Mesenchymal stem cell (in vitro differentiated cells and primary cell): ENCODE measurements around the gene UIMC1.

Source experiments
- DNase-seq: peaks from one replicate; pipeline ENCODE4 v3.0.0-alpha.2; 2013
- H2AFZ ChIP-seq: one replicate; pipeline ENCODE4 v1.6.1; 2013; ENCODE audit warnings: low read depth, mild to moderate bottlenecking, control low read depth, inconsistent platforms, low read length, moderate library complexity
- H2AK5ac ChIP-seq: 2 replicates; pipeline ENCODE4 v1.6.1; 2013; ENCODE audit warnings: low read length, moderate library complexity, mild to moderate bottlenecking, inconsistent platforms; ENCODE audit not compliant: severe bottlenecking
- H2BK120ac ChIP-seq: one replicate; pipeline ENCODE4 v1.6.1; 2013; ENCODE audit warnings: low read depth, mild to moderate bottlenecking, inconsistent platforms, low read length, moderate library complexity
- H2BK12ac ChIP-seq, 2 experiments: one replicate each; pipeline ENCODE4 v1.6.1; 2013; ENCODE audit warnings: inconsistent platforms in 2 of 2, low read length in 2 of 2, mild to moderate bottlenecking in 2 of 2, moderate library complexity in 2 of 2, control low read depth in 1 of 2
- H2BK15ac ChIP-seq: one replicate; pipeline ENCODE4 v1.6.1; 2013; ENCODE audit warnings: mild to moderate bottlenecking, low read depth, inconsistent platforms; ENCODE audit not compliant: poor library complexity, severe bottlenecking
- H2BK5ac ChIP-seq: 2 replicates; pipeline ENCODE4 v1.6.1; 2013; ENCODE audit warnings: low read depth, mild to moderate bottlenecking, low read length, control low read depth, inconsistent platforms; ENCODE audit not compliant: poor library complexity, severe bottlenecking
- H3K14ac ChIP-seq, 2 experiments: one replicate each; pipeline ENCODE4 v1.6.1; 2013; ENCODE audit warnings: inconsistent platforms in 2 of 2, low read length in 2 of 2, control low read depth in 1 of 2, mild to moderate bottlenecking in 1 of 2, moderate library complexity in 1 of 2
- H3K18ac ChIP-seq, 2 experiments: one replicate each; pipeline ENCODE4 v1.6.1; 2013; ENCODE audit warnings: inconsistent platforms in 2 of 2, low read length in 2 of 2, control low read depth in 1 of 2, low read depth in 1 of 2, mild to moderate bottlenecking in 1 of 2
- H3K23ac ChIP-seq, 2 experiments: one replicate each; pipeline ENCODE4 v1.6.1; 2013; ENCODE audit warnings: inconsistent platforms in 2 of 2, low read length in 2 of 2, mild to moderate bottlenecking in 2 of 2, moderate library complexity in 2 of 2, control low read depth in 1 of 2
- H3K27ac ChIP-seq: 2 replicates; pipeline ENCODE4 v1.5.1; 2013; ENCODE audit warnings: mild to moderate bottlenecking, moderate library complexity, low read length, control low read depth, inconsistent platforms; ENCODE audit not compliant: poor library complexity, severe bottlenecking
- H3K27me3 ChIP-seq, 2 experiments: 2 replicates each; pipeline versions ENCODE4 v1.6.1 to v1.7.0; 2013; ENCODE audit warnings: low read length in 2 of 2, mild to moderate bottlenecking in 2 of 2, moderate library complexity in 2 of 2, control low read depth in 1 of 2, inconsistent platforms in 1 of 2; ENCODE audit not compliant: control insufficient read depth in 1 of 2, insufficient read depth in 1 of 2
- H3K36me3 ChIP-seq, 2 experiments: 2 replicates each; pipeline versions ENCODE4 v1.6.1 to v1.7.0; 2013; ENCODE audit warnings: low read length in 2 of 2, control low read depth in 1 of 2, inconsistent platforms in 1 of 2, low read depth in 1 of 2, mild to moderate bottlenecking in 1 of 2; ENCODE audit not compliant: insufficient read depth in 2 of 2, control insufficient read depth in 1 of 2
- H3K4ac ChIP-seq, 2 experiments: one replicate each; pipeline ENCODE4 v1.6.1; 2013; ENCODE audit warnings: inconsistent platforms in 2 of 2, low read length in 2 of 2, mild to moderate bottlenecking in 2 of 2, moderate library complexity in 2 of 2, control low read depth in 1 of 2, low read depth in 1 of 2
- H3K4me1 ChIP-seq: 2 replicates; pipeline ENCODE4 v1.6.1; 2013; ENCODE audit warnings: low read depth, low read length, control low read depth; ENCODE audit not compliant: control insufficient read depth, insufficient read depth
- H3K4me2 ChIP-seq: 2 replicates; pipeline ENCODE4 v1.6.1; 2013; ENCODE audit warnings: low read length, mild to moderate bottlenecking, inconsistent platforms; ENCODE audit not compliant: poor library complexity, severe bottlenecking
- H3K4me3 ChIP-seq, 2 experiments: 2 replicates each; pipeline versions ENCODE4 v1.5.1 to v1.7.0; 2013; ENCODE audit warnings: low read length in 2 of 2, mild to moderate bottlenecking in 2 of 2, control low read depth in 1 of 2, low read depth in 1 of 2; ENCODE audit not compliant: insufficient read depth in 1 of 2
- H3K79me1 ChIP-seq: replicated peaks from 2 replicates; pipeline ENCODE4 v1.6.1; 2013; ENCODE audit warnings: mild to moderate bottlenecking, control low read depth, low read length, inconsistent platforms; ENCODE audit not compliant: poor library complexity, severe bottlenecking
- H3K9ac ChIP-seq: 2 replicates; pipeline ENCODE4 v1.7.0; 2013; ENCODE audit warnings: mild to moderate bottlenecking, low read length, moderate library complexity
- H3K9me3 ChIP-seq: 2 replicates; pipeline ENCODE4 v1.7.0; 2013; ENCODE audit warnings: mild to moderate bottlenecking, low read length; ENCODE audit not compliant: control insufficient read depth
- H4K8ac ChIP-seq: one replicate; pipeline ENCODE4 v1.6.1; 2013; ENCODE audit warnings: inconsistent platforms, mild to moderate bottlenecking, low read length, moderate library complexity
- H4K91ac ChIP-seq: one replicate; pipeline ENCODE4 v1.6.1; 2013; ENCODE audit warnings: mild to moderate bottlenecking, low read length, inconsistent platforms
- WGBS: methylation state at CpG from one replicate; pipeline ENCODE4 v1.1.7; 2013; ENCODE audit warnings: mixed read lengths; 5-methylcytosine and 5-hydroxymethylcytosine counted together

The UIMC1 gene

DNA sequence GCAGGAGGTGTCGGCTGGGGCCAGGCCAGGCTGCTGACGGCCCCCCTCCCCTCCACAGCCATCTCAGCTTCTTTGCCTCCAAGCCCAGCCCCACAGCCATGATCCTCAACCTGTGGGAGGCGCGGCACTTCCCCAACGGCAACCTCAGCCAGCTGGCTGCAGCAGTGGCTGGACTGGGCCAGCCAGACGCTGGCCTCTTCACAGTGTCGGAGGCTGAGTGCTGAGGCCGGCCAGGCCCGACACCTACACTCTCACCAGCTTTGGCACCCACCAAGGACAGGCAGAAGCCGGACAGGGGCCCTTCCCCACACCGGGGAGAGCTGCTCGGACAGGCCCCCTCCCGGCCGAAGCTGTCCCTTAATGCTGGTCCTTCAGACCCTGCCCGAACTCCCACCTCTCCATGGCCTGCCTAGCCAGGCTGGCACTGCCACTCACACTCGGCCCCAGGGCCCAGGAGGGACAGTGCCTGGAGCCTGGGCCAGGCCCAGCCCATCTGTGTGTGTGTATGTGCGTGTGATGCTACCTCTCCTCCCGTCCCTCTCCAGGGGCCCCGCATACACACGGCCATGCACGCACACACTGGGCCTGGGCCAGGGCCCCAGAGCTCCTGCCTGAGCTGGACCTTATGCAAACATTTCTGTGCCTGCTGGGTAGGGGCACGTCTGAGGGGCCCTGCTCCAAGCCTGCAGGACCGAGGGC lies 126.8 kb downstream of the UIMC1 start:
- 77% methylated on average over 21 of the region's 23 CpGs for WGBS
- no peak overlapping the region for H3K14ac ChIP-seq
- no peak overlapping the region for H3K18ac ChIP-seq
- H3K23ac ChIP-seq: no peak overlapping the region
- no peak overlapping the region for H4K8ac ChIP-seq
- peaks cover 3 to 87% of the 10 kb centered on the region in 2 experiments for H3K27me3 ChIP-seq
- H4K91ac ChIP-seq: no peak overlapping the region
- peaks cover 0 to 52% of the 10 kb centered on the region in 2 experiments for H3K36me3 ChIP-seq
- no peak overlapping the region for H2BK120ac ChIP-seq
- no peaks in the 10 kb centered on the region for H3K9me3 ChIP-seq
- H2BK15ac ChIP-seq: no peak overlapping the region
- H3K27ac ChIP-seq: no peak overlapping the region
- no peak overlapping the region for H2BK5ac ChIP-seq
- H3K4me3 ChIP-seq: no peak overlapping the region
- no peak overlapping the region for H2BK12ac ChIP-seq
- H3K4me2 ChIP-seq: no peak overlapping the region
- peaks cover 39% of the 10 kb centered on the region for H3K4me1 ChIP-seq
- no peak overlapping the region for H2AFZ ChIP-seq
- no peak overlapping the region for H2AK5ac ChIP-seq
- no peak overlapping the region for H3K9ac ChIP-seq
- no peak overlapping the region for H3K4ac ChIP-seq
- no peak for DNase-seq
- H3K79me1 ChIP-seq: no peaks in the 10 kb centered on the region

DNA sequence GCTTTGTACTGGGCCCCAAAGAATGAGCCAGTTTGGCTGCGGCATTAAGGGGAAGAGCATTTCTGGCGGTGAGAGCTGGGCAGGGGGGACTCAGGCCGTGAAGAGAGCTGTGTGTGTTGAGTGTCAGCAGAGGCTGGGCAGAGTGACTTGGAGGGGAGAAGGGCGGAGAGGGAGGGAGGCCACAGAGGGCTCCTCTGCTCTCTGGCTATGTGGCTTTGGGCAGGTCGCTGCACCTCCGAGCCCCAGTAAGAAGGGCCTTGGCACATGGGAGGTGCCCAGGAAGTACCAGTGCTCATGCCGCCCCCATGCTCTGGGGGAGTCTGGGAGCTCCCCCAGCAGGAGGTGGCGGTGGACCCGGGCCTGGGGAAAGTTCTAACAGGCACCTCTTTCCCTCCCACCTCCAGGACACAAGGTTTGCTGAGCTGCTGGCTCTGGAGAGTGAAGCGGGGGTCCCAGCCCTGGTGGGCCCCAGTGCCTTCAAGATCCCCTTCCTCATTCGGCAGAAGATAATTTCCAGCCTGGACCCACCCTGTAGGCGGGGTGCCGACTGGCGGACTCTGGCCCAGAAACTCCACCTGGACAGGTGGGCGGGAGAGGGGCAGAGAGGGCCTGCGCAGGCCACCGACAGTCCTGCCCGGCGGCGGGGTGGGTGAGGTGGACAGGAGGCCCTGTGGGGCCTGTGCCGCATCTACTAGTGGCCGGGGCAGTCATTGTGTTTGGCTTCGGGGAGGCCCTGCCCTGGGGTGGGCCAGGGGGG lies 127.5 kb downstream of the UIMC1 start:
- Histone ChIP-seq H3K23ac (no peak overlapping the region), H3K4ac (no peak overlapping the region), H3K27me3 (peaks cover 3 to 88% of the 10 kb centered on the region in 2 experiments), H3K79me1 (no peaks in the 10 kb centered on the region), H3K27ac (no peak overlapping the region), H2BK12ac (no peak overlapping the region), H3K4me2 (no peak overlapping the region), H2BK5ac (no peak overlapping the region), H2AK5ac (no peak overlapping the region), H2AFZ (no peak overlapping the region), H3K36me3 (peaks cover 0 to 59% of the 10 kb centered on the region in 2 experiments), H3K18ac (no peak overlapping the region), H4K8ac (no peak overlapping the region), H3K4me1 (peaks cover 34% of the 10 kb centered on the region), H4K91ac (no peak overlapping the region), H2BK120ac (no peak overlapping the region), H3K14ac (no peak overlapping the region), H3K4me3 (no peak overlapping the region), H2BK15ac (no peak overlapping the region), H3K9ac (no peak overlapping the region), H3K9me3 (no peaks in the 10 kb centered on the region)
- no peak for DNase-seq
- 85% methylated on average over 22 of the region's 23 CpGs for WGBS

DNA sequence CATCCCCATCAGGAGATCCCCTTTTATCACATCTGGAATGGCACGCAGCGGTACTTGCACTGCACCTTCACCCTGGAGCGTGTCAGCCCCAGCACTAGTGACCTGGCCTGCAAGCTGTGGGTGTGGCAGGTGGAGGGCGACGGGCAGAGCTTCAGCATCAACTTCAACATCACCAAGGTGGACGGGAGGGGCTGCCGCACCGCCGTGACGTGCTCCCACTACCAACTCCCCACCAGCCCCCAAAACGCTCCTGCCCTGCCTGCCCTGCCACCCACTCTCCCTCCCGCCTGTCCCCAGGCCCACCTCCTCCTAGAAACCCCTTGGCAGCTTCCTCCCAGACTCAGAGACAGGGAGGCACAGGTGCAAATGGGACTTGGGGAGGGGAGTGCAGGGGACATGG lies 128.1 kb downstream of the UIMC1 start:
- H2BK120ac ChIP-seq: no peak overlapping the region
- DNase-seq: no peak
- H3K14ac ChIP-seq: no peak overlapping the region
- no peak overlapping the region for H2AK5ac ChIP-seq
- no peak overlapping the region for H3K18ac ChIP-seq
- no peak overlapping the region for H2BK5ac ChIP-seq
- H3K9me3 ChIP-seq: no peaks in the 10 kb centered on the region
- H4K91ac ChIP-seq: no peak overlapping the region
- no peaks in the 10 kb centered on the region for H3K79me1 ChIP-seq
- H4K8ac ChIP-seq: no peak overlapping the region
- H3K27me3 ChIP-seq: peaks cover 3 to 88% of the 10 kb centered on the region in 2 experiments
- no peak overlapping the region for H3K4me3 ChIP-seq
- H2BK12ac ChIP-seq: no peak overlapping the region
- no peak overlapping the region for H3K4me2 ChIP-seq
- H3K4ac ChIP-seq: no peak overlapping the region
- H3K4me1 ChIP-seq: peaks cover 34% of the 10 kb centered on the region
- H3K27ac ChIP-seq: no peak overlapping the region
- 87% methylated on average over 11 of the region's 12 CpGs for whole genome bisulfite sequencing
- no peak overlapping the region for H3K9ac ChIP-seq
- no peak overlapping the region for H2AFZ ChIP-seq
- no peak overlapping the region for H3K23ac ChIP-seq
- H2BK15ac ChIP-seq: no peak overlapping the region
- H3K36me3 ChIP-seq: peaks cover 0 to 65% of the 10 kb centered on the region in 2 experiments

DNA sequence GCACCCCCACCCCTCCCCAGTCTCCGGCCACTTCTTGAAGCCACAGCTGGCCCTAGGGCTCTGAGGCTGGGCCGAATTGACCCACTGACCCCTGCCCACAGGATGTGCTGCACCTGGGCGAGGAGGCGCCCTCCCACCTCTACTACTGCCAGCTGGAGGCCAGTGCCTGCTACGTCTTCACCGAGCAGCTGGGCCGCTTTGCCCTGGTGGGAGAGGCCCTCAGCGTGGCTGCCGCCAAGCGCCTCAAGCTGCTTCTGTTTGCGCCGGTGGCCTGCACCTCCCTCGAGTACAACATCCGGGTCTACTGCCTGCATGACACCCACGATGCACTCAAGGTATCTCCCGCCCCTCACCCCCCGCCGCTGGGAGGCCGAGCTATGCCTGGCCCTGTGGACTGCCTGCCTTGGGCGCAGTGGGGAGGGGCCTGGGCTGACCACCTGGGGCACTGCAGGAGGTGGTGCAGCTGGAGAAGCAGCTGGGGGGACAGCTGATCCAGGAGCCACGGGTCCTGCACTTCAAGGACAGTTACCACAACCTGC lies 128.7 kb downstream of the UIMC1 start:
- Histone ChIP-seq H3K14ac (no peak overlapping the region), H2BK120ac (no peak overlapping the region), H3K9me3 (no peaks in the 10 kb centered on the region), H3K27ac (no peak overlapping the region), H3K36me3 (peaks cover 0 to 67% of the 10 kb centered on the region in 2 experiments), H3K4me3 (no peak overlapping the region), H3K4me2 (no peak overlapping the region), H3K23ac (no peak overlapping the region), H2AK5ac (no peak overlapping the region), H3K79me1 (no peaks in the 10 kb centered on the region), H2AFZ (no peak overlapping the region), H2BK5ac (no peak overlapping the region), H3K9ac (no peak overlapping the region), H4K8ac (no peak overlapping the region), H2BK15ac (no peak overlapping the region), H3K4ac (no peak overlapping the region), H2BK12ac (no peak overlapping the region), H3K4me1 (peaks cover 34% of the 10 kb centered on the region), H3K18ac (no peak overlapping the region), H3K27me3 (peaks cover 3 to 87% of the 10 kb centered on the region in 2 experiments), H4K91ac (no peak overlapping the region)
- 84% methylated on average over 21 of the region's 21 CpGs for WGBS
- DNase-seq: no peak
